Lower lobe of right lung (tissue), 2 donors: ENCODE measurements around the gene LAMC1. TPM values are rescaled to one million over a fixed set of nuclear protein-coding genes. Genes with fewer than 3 reads are reported as not detected.
A peak's percentile ranks its signal among the peaks of the same experiment; 100 is the strongest.

ENCODE experiments used
- ATAC-seq, 2 donors: fragments of 200-7000 bp; cut with Tn5 transposase; one replicate each; pipeline ENCODE4 v1.9.1; 2020 to 2022; ENCODE audit warnings: mild to moderate bottlenecking in 2 of 2, moderate library complexity in 2 of 2
- DNase-seq: peaks from one replicate; pipeline ENCODE4 v3.0.0-alpha.2; 2020
- H3K27ac ChIP-seq: fragments of 200-600 bp; one replicate; pipeline ENCODE4 v1.8.0; 2022
- H3K27me3 ChIP-seq: fragments of 200-600 bp; one replicate; pipeline ENCODE4 v1.8.0; 2022; ENCODE audit warnings: low read depth
- H3K36me3 ChIP-seq: fragments of 200-600 bp; one replicate; pipeline ENCODE4 v1.8.0; 2022; ENCODE audit warnings: mild to moderate bottlenecking
- H3K4me1 ChIP-seq: fragments of 200-600 bp; one replicate; pipeline ENCODE4 v1.8.0; 2022
- H3K4me3 ChIP-seq: fragments of 200-600 bp; one replicate; pipeline ENCODE4 v1.8.0; 2022; ENCODE audit warnings: mild to moderate bottlenecking
- H3K9me3 ChIP-seq: fragments of 200-600 bp; one replicate; pipeline ENCODE4 v1.8.0; 2022
- intact Hi-C: fragments of 100-400 bp; cut with DNase I; formaldehyde crosslinking; loops from one replicate; pipeline ENCODE4 v1.11.0; 2022
- total RNA-seq: library from RNA; stranded (reverse); fragmentation: NEBNext Ultra II Directional; extraction: Animal tissue kit (Norgen Biotek cat#: 25700); gene quantifications from one replicate; pipeline ENCODE4 v1.2.1, GENCODE V29; 2021
- TF ChIP-seq, protein P1 (sequence below): fragments of 200-600 bp; IDR thresholded peaks from one replicate; pipeline ENCODE4 v1.8.0; 2022; ENCODE audit warnings: antibody characterized with exemption, mild to moderate bottlenecking
- donor health status: DM: no; HTN: yes; CAD: no; lungs with severe emphysema.

Gene LAMC1
- total RNA-seq, 1 donor from 2014 or later = 96.9 TPM

DNA sequence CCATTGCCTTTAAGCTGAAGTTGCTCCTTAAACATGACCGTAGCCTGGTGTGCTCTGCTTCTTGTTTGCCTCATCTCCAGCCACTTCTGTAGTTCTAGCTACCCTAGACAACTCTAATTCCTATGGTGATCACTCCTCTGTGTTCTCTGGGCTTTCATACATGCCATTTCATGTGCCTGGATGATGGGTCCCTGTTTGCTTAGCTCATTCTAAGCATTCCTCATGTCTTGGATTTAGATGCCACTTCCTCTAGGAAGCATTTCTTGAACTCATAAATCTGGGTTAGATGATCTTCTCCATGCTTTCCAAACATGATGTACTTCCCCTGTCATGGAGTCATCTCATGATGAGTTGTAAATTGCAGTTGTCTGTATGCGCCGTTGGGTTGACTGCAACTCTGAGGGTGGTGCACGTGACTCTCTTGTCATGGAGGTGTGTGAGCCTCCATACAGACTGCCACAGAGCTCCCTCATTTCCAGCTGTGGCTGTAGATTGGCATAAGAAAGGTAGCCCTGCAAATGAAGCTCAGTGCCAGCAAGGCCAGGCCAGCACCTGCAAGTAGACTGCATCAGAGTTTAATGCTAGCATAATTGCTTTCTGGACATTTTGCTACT lies 77.2 kb downstream of the LAMC1 start:
- DNase-seq (no peak), ATAC-seq (no peak)
- Histone ChIP-seq H3K36me3 (peaks cover 6% of the 10 kb centered on the region), H3K27me3 (no peaks in the 10 kb centered on the region), H3K4me3 (no peak overlapping the region), H3K9me3 (no peaks in the 10 kb centered on the region), H3K27ac (no peak overlapping the region), H3K4me1 (peaks cover 56% of the 10 kb centered on the region)
- TF ChIP-seq, protein P1, sequence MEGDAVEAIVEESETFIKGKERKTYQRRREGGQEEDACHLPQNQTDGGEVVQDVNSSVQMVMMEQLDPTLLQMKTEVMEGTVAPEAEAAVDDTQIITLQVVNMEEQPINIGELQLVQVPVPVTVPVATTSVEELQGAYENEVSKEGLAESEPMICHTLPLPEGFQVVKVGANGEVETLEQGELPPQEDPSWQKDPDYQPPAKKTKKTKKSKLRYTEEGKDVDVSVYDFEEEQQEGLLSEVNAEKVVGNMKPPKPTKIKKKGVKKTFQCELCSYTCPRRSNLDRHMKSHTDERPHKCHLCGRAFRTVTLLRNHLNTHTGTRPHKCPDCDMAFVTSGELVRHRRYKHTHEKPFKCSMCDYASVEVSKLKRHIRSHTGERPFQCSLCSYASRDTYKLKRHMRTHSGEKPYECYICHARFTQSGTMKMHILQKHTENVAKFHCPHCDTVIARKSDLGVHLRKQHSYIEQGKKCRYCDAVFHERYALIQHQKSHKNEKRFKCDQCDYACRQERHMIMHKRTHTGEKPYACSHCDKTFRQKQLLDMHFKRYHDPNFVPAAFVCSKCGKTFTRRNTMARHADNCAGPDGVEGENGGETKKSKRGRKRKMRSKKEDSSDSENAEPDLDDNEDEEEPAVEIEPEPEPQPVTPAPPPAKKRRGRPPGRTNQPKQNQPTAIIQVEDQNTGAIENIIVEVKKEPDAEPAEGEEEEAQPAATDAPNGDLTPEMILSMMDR = no peak
- intact Hi-C loops = no loop called here

DNA sequence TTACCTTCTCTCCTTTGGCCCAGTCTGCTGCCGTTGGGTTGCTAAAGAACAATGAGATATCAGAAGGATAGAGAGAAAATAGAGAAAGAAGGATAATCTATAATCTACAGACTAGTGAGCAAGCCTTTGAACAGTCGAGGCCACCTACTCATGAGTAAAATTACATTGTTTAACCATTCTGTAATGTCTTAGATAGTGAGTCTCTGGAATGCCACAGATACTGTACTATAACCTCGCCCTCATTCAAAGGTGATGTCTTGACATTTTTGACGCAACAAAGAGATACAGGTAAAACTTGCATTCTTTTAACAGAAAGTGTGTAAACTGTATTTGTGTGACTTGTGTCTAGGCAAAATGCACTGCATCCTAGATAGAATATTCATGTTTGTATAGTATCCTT lies 77.9 kb downstream of the LAMC1 start:
- Histone ChIP-seq H3K36me3 (peaks cover 6% of the 10 kb centered on the region), H3K4me1 (peaks cover 59% of the 10 kb centered on the region), H3K27ac (no peak overlapping the region), H3K27me3 (no peaks in the 10 kb centered on the region), H3K4me3 (no peak overlapping the region), H3K9me3 (no peaks in the 10 kb centered on the region)
- TF ChIP-seq, protein P1 = no peak
- no peak for ATAC-seq
- no peak for DNase-seq
- intact Hi-C loops = no loop called here

DNA sequence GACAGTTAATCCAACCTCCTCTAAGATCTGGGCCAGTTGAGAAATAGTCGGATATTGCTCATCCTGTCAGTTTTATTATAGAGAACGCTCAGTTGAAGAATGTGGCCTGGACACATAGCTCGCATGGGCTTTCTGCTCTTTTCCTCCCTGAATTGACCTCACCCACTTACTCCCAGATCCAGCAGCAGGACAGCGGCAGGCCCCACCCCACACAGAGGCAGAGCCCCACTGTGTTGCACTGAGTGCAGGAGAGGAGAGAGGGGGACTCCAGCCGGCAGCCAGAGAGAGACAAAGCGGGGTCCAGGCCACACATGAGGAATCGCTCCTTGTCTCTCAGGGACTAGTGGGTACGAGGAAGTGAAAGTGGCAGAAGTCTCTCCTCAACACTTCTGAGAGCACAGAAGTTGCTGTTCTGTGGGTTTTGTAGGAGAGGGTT lies 78.6 kb downstream of the LAMC1 start:
- Histone ChIP-seq H3K27me3 (no peaks in the 10 kb centered on the region), H3K4me3 (no peak overlapping the region), H3K9me3 (no peaks in the 10 kb centered on the region), H3K27ac (no peak overlapping the region), H3K4me1 (peaks cover 53% of the 10 kb centered on the region), H3K36me3 (peaks cover 6% of the 10 kb centered on the region)
- intact Hi-C loops = no loop called here
- TF ChIP-seq, protein P1 = no peak
- DNase-seq = no peak
- ATAC-seq = peak in 1 of 2 donors; percentile 49

DNA sequence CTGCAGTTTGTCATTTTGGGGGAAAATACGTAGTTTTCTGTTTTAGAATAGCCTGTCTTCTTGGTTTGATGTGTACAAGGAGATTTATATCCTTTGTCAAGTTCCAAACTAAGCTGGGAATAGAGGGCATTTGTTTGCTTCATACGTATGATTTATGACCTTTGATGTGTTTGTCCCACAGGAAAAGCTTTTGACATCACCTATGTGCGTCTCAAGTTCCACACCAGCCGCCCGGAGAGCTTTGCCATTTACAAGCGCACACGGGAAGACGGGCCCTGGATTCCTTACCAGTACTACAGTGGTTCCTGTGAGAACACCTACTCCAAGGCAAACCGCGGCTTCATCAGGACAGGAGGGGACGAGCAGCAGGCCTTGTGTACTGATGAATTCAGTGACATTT lies 79.9 kb downstream of the LAMC1 start:
- H3K9me3 ChIP-seq = no peaks in the 10 kb centered on the region
- H3K36me3 ChIP-seq = peaks cover 6% of the 10 kb centered on the region
- peak; percentile 16 to 46 for ATAC-seq
- TF ChIP-seq, protein P1 = no peak
- peaks cover 41% of the 10 kb centered on the region for H3K4me1 ChIP-seq
- intact Hi-C loops = no loop called here
- no peaks in the 10 kb centered on the region for H3K27me3 ChIP-seq
- DNase-seq = no peak
- H3K4me3 ChIP-seq = no peak overlapping the region
- H3K27ac ChIP-seq = no peak overlapping the region

DNA sequence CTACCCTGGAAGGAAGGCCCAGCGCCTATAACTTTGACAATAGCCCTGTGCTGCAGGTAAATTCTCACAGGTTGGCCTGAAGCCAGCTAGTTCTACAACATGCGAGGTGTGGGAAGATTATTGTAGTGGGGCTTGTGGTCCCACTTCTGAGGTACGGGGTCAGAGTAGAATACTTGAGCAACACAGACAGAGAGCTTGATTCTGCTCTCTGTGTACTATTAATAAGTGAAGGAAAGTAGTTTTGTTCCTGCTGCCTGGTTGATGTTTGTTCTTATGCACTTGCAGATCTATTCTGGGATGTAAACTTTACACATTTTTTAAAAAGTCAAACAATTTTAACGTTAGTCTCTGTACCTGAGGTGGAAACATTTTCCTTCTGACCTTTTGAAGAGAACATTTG lies 80.4 kb downstream of the LAMC1 start:
- Histone ChIP-seq H3K27me3 (no peaks in the 10 kb centered on the region), H3K4me3 (no peak overlapping the region), H3K27ac (no peak overlapping the region), H3K36me3 (peaks cover 8% of the 10 kb centered on the region), H3K4me1 (peaks cover 37% of the 10 kb centered on the region), H3K9me3 (no peaks in the 10 kb centered on the region)
- intact Hi-C loops = no loop called here
- TF ChIP-seq, protein P1 = no peak
- ATAC-seq = peak; percentile 29 to 67
- DNase-seq = no peak
